GM21423 (cell line): ENCODE measurements around the gene CDYL.

ENCODE experiments used
- ATAC-seq: cut with Tn5 transposase; IDR thresholded peaks from one replicate; pipeline ENCODE4 v1.9.1; 2021; ENCODE audit warnings: mild to moderate bottlenecking, moderate library complexity; ENCODE audit not compliant: unreplicated experiment

CDYL gene

GRCh38 chr6:4953440-4953839 lies 177.2 kb downstream of the CDYL start:
- ATAC-seq = no peak

DNA sequence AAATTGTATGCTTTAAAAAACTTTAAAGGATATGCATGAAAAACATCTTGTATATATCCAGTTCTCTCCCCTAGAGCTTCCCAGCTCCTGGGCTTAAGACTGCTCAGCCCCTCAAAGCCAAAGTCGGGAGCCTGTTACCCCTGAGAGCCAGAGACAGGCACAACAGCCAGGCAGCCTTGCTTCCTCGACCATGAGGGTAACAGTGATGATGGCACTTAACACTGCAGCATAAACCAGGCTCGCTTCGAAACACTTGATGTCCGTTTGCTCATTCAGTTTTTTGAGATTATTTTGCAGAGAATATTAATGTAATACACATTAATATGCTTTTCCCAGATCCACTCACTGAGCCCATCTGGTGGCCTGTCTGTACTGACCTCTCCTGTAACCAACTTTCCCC lies 180.4 kb downstream of the CDYL start:
- ATAC-seq = no peak

- no peak for ATAC-seq
These were observed 181.5 kb downstream of the CDYL start for GRCh38 chr6:4957521-4958231.

- no peak for ATAC-seq
These were observed 182.4 kb downstream of the CDYL start for GRCh38 chr6:4958624-4959023.

DNA sequence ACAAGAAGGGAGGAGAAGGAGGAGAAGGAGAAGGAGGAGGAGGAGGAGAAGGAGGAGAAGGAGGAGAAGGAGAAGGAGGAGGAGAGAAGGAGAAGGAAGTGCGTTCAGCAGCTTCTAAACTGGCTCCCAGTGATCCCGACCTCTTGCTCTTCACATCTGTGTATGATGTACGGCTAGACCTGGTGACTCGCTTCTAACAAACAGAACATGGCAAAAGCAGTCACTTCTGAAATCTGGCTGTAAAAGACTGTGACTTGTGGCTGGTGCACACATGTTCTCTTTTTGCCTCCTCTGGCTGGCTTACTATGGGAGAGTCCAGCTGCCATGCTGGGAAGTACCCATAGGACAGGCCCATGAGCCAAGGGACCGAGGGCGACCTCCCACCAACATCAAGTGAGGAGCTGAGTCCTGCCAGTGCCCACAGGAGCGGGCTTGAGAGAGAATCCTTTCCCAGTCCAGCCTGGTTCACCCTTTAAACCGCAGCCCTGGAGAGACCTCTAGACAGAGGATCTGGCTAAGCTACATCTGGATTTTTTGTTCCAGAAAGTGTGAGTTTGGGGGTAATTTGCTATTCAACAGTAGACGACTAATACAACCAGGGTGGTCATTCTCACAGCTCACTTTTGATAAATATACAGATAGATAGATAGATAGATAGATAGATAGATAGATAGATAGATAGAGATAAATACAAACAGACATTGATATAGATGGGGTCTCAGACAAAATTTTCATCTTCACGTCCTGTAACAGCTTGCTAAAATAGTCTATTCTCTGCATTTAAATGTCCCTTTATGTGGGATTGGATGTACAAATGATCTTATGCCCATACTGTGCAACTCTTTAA lies 185.3 kb downstream of the CDYL start:
- no peak for ATAC-seq

DNA sequence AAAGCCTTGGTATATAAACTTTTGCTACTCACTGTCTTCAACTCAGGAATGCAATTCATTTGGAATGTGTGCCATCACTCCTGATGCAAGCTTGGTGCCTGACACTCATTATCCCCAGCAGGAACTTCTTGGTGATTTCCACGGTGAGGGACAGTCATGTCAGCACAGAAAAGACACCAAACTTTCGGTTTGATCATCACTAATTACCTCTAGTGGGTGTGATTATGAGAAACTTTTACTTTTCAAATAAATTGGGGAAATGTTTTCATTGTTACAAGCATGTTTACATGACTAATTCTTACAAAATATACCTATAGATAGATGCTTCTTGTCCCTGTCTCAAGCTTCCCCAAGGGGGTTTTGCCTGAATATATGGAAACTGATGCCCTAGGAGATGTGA lies 186.7 kb downstream of the CDYL start:
- ATAC-seq = no peak

GRCh38 chr6:4964675-4965561 lies 188.7 kb downstream of the CDYL start:
- ATAC-seq = no peak

DNA sequence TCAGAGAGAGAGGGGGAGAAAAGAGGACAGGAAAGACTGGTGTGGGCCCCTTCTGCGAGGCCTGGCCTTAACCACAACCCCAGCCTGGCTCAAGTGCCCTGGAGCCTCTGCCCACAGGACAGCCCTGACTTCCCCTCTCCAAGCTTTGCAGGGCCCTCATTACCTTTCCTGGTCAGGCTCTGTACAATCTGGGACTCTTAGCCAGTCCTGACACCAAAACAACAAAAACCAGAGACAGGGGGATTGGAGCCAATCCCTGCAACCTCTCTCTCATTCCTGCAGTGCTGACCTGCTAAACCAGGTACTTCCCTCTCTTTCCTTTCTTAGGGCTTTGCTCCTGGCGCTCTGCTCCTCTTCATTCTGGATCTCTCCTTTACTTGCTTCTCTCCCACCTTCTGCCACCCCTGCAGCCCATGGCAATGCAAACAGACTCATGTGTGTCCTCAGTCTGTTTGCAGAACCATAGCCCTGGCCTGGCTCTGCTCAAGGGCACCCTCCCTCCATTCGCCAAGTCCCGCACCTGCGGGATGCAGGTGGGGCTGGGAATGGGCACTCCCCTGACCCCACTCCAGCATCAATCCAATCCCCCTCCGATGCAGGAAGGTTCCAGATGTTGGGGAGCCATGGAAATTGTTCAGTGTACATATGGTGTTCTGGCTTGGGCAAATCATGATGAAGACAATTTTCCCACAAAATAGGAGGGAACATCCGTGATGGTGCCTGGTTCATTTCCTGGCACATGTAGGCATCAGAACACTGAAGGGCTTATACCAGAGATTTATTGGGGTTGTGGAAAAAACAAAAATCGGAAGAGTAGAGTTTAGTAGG lies 189.6 kb downstream of the CDYL start:
- ATAC-seq = no peak

- ATAC-seq = no peak
These were observed 191.3 kb downstream of the CDYL start for GRCh38 chr6:4967301-4968030.

- no peak for ATAC-seq
These were observed 193.5 kb downstream of the CDYL start for GRCh38 chr6:4969609-4970285.

DNA sequence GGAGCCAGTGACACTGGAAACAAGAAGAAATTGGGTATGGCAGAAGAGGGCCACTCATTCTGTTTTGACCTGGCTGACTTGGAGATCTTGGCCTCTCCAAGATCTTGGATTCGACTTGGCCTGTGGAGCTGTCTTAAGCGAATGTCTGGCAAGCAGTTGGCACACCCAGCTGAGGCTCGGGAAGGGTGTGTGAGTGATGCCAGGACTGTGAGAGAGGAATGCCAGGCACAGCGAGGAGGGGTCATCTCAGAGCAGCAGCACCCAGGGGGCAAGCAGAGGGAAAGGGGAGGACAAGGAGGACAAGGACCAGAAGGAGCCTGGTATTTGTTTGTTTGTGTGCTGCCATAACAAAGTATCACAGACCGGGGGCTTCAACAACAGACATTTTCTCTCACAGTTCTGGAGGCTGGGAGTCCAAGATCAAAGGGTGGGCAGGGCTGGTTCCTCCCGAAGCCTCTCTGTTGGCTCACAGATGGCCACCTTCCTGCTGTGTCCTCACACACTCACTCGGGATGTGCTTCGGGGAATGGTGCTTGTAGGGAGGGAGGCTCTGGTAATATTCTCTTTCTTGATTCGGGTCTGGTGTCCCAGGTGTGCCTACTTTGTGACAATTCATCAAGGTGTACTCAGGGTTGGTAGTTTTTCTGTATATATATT lies 194.7 kb downstream of the CDYL start:
- ATAC-seq = no peak

GRCh38 chr6:4971851-4972250 lies 195.6 kb downstream of the CDYL start:
- no peak for ATAC-seq

DNA sequence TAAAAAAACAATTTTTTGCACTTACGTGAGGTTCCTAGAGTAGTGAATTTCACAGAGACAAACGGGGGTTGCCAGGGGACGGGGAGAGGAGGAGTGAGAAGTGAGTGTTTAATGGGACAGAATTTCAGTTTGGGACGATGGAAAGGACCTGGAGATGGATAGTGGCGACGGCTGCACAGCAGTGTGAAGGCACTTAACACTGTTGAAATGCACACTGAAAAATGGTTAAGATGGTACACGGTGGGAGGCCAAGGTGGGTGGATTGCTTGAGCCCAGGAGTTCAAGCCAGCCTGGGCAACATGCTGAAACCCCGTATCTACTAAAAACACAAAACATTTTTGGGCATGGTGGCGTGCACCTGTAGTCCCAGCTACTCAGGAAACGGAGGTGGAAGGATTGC lies 196.2 kb downstream of the CDYL start:
- ATAC-seq = no peak

- ATAC-seq = no peak
These were observed 197.2 kb downstream of the CDYL start for GRCh38 chr6:4973415-4973814.

GRCh38 chr6:4973982-4974745 lies 198.0 kb downstream of the CDYL start:
- no peak for ATAC-seq

DNA sequence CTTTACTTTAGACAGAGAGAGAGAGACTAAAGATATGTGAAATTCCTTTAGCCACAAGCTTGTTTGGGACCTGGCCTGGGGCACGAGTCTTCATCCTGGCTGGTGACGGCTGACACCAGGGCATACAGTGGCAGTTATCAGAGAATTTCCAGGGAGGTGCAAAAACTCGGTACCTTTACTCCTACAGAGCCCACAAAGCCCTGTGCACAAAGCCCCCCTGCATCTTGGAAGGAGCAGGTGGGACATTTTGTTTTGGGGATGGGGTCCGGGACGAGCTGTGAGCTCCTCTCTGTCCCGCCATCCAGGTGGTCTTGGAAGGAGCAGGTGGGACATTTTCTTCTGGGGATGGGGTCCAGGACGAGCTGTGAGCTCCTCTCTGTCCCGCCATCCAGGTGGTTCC lies 198.8 kb downstream of the CDYL start:
- ATAC-seq = no peak

DNA sequence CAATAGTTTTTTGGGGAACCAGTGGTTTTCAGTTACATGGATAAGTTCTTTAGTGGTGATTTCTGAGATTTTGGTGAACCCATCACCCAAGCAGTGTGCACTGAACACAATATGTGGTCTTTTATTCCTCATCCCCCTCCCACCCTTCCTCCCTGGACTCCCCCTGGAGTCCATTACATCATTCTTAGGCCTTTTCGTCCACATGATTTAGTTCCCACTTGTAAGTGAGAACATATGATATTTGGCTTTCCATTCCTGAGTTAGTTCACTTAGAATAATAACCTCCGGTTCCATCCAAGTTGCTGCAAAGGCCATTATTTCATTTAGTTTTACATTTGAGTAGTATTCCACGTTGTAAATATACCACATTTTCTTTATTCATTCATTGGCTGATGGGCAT lies 199.3 kb downstream of the CDYL start:
- no peak for ATAC-seq

DNA sequence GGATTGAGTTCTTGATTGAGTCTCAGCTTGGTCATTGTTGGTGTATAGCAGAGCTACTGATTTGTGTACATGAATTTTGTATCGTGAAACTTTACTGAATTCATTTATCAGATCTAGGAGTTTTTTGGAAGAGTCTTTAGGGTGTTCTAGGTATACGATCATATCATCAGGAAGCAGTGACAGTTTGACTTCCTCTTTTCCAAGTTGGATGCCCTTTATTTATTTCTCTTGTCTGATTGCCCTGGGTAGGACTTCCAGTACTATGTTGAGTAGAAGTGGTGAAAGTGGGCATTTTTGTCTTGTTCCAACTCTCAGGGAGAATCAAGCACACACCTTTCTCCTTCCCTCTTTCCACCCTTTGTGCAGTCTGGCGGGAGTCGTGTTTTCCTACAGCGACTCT lies 201.3 kb downstream of the CDYL start:
- no peak for ATAC-seq
